SW 1271 (cell line): ENCODE results near the gene DUSP8.

Experiments
- DNase-seq, 2 experiments: peaks; one replicate each; lab custom pipeline; 2025; lab: John Stamatoyannopoulos, UW

The DUSP8 gene

DNA sequence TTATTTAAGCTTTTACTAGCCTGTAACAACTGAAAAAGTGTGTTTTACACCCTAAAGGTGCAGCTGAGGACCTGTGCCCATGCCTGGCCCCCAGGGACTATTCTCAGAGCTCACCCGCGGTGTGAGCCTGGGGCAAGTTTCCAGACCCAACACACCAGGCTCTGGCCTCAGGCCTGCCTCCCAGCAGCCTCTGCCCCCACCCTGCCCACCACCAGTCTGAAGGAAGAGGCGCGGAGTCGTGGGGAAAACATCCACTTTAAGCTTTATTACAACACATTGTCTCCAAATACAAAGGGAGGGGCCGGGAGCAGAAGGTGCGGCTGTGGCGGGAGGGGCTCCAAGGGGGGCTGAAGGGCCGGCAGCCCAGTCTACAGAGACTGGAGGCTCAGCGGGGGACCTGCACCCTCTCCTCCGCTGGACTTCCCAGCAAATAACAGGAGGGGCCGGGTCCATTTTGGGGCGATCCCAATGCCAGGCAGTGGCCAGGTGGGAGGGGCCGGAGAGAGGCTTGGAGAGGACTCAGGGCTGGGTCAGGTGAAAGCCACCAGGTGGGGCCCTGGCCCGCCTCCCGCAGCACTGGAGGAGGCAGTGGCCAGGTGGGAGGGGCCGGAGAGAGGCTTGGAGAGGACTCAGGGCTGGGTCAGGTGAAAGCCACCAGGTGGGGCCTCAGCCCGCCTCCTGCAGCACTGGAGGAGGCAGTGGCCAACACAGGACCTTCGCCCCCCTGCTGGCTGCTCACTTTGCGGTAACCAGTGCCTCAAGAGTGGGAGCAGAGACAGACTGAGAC is 18.1 kb downstream of the DUSP8 start:
- no peak for DNase-seq

DNA sequence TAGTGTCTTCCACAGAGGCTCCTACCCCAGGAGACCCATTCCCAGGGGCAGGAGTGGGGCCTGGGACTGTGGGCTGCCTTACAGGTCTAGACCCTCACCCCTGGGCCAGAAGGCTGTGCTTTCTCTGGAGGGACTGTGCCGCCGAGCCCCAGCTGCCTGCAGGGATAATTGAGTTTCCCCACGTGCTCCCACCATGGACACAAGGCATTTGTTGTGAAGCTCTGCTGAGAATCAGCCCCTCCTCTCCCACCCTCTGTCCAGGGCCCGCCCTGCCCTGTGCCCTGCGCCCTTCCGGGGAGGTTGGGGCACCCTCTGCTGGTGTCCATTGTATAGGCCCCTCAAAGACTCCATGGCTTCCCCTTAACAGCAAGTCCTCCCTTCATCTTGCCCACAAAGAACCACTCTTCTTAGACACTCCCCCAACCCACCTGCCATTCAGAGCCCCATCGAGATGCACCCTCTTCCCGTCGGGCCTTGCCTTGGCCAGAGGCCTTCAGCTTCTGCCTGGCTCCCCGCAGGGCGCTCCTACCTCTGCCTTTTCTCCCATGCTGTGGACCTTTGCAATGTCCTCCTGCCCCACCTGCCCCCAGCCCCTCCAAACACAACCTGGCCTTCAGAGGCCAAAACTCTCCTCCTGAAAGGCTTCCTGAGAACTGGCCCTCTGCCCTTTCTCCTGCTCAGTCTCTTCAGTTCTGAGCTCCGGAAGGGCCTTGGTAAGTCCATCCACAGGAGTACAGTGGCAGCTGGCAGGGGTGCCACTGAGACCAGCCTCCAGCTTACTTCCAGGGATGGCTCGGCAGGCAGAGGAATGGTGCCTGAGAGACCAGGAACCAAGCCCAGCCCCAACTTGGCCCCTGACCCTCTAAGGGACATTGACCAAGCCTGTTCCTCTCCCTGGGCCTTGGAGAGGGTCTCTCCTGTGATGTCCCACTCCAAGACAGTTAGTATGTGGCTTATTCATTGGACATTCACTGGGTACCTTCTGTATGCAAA is 22.4 kb downstream of the DUSP8 start:
- no peak for DNase-seq

GRCh38 chr11:1548221-1549070 is 23.6 kb downstream of the DUSP8 start:
- DNase-seq = peak; percentile 35 to 39

DNA sequence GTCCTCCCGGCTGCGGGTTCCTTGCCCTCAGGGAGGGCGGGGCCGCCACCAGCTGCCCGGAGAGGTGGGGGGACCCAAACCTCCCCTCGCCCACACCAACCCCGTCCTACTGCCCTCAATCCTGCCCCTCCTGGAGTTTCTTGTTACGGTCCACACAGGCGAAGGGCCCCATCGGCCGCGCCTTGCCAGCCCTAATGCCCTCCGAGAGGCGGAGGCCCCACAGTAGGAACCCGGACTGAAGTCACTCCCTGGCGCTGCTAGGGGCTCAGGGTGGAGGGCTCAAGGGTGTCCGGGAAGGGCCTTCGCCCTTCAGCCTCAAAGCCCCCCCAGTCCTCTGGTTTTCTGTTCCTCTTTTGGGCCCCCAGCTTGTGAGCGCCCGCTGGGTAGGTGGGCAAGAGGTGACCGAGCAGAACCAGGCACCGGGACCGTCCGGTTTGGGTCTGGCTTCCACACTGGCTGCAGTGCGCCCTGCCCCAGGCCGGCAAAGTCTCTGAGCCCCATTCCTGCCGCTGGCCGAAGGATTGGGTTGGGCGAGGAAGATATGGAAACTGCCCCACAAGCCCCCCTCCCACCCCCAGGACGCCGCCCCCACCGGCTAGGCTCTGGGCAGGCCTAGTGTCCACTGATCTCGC is 24.5 kb downstream of the DUSP8 start:
- no peak for DNase-seq

DNA sequence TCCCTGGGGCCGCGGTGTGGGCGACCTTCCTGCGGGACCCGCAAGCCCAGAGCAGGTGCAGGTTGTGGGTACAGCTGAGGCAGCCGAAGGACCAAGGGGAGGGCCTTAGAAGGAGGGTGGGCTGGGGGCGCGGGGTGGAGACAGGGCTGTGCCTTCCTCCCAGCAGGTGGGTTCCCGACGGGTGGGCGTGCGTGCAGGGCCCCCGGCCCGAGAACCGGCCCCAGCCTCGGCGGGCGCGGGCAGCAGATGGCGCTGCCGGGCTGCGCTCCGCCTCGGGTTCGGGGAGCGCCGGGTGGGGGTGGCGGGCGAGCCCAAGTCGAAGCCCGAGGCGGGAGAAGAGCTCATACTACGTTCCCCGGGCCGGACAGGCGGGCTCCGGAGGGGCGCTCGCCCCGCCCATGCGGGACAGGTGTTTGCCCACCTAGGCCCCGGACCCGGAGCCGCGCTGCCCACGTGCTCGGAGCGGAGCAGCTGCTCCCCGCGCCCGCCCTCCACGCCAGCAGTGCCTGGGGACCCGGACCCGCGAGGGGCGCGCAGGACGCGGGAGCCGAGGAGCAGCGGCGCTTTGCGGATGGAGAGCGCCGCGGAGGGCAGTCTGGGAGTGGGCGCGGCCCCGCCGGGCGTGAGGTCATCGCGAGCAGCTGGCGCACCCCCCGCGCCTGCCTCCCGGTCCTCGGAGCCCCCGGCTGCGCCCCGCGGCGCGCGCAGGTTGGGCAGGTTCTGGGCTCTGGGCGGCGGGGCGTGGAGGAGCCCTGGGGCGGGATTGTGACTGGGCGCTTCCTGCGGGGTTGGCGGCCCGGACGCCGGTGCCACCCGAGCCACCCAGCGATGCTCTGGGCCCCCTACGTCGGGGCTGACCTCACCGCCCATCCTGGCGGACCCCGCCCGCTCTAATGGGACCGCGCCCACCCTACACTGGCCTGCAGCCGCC is 25.3 kb downstream of the DUSP8 start:
- DNase-seq = peak in 1 of 2 experiments; percentile 22

GRCh38 chr11:1546077-1546535 is 26.0 kb downstream of the DUSP8 start:
- no peak for DNase-seq

- no peak for DNase-seq
Measured at GRCh38 chr11:1545432-1545831, 26.6 kb downstream of the DUSP8 start.

GRCh38 chr11:1544536-1544935 is 27.5 kb downstream of the DUSP8 start:
- DNase-seq = no peak

GRCh38 chr11:1543606-1544263 is 28.3 kb downstream of the DUSP8 start:
- no peak for DNase-seq

GRCh38 chr11:1542267-1542666 is 29.8 kb downstream of the DUSP8 start:
- DNase-seq = no peak

DNA sequence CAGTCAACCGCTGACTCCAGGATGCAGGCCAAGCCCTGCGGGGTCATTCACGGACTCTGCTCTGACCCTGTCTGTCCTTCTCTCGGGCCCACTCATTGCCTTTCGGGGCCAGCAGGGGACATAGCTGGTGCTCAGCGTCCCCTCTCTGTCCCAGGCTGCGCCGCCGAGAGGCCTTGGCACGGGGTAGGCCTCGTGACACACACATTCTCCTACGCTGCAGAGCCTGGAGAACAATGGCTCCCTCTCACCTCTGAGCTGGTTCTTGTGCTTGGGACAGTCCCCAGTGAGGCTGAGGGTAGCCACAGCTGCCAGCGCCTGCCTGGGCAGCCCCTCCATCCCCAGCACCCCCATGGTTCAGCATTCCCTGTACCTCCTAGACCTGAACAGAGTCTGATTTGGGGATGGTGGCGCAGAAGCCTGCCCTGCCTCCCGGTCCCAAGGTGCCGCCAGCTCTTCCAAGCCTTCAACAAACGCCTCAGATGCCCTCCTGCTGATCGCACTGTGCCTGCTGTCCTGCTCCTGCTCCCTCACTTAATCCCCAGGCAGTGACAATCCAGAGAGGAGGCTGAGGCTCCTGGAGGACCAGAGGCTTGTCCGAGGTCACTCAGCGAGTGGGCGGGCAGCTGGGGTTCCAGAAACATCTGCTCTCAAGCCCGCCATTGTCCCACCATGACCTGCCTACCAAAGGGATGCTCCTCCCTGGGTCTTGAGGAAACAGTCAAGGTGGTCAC is 30.4 kb downstream of the DUSP8 start:
- no peak for DNase-seq

GRCh38 chr11:1540074-1540473 is 32.0 kb downstream of the DUSP8 start:
- DNase-seq = no peak

GRCh38 chr11:1538153-1538552 is 33.9 kb downstream of the DUSP8 start:
- DNase-seq = no peak

DNA sequence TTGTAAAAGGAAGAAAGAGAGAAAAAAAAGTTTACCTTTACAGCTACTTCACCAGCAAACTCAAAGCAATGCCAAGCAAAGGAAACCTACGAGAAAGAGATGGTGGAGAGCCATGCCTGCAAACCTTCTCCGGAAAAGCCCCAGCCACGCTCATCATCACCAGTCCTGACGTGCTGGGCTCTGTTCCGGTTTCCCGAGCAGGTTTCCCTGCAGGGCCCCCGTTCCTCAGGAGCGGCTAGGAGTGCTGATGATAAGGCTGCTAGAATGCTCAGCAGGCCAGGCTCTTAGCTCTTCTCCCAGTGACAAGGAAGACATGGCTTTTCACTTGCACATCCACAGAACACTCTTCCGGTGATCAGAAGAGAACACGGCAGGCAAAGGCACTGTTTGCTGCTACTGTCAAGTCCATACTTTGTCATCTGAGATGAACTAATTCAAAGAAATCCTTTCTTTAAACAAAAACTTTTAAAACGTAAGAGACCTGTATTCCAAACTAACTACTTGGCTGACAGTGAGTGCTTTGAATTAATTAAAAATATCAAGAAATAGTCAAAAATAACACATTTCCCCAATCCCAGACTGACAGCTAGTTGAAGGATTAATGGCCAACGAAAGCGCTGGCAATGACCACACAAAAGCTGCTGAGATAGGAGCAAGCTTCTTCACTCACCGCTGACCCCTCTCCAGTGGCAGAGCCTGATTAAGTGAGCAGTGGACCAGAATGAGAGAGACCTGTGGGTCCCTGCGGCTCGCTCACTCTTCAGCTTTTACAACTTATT is 35.8 kb downstream of the DUSP8 start:
- no peak for DNase-seq

DNA sequence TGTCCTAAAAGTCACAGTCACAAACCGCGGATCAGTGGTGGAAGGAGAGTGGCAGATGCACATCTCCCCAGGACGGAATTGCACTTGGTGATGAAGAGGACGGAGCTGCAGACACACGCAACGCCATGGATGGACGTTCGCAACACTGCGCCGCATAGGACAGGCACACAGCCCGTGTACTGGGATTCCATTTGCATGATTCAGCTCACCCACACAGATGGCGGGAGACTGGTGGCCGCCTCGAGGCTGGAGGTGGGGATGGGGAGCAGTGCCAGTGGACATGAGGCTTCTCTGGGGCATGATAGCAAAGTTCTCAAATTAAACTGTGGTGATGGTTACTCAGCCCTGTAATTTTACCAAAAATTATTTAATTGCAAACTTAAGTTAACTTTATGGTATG is 37.4 kb downstream of the DUSP8 start:
- DNase-seq = no peak

DNA sequence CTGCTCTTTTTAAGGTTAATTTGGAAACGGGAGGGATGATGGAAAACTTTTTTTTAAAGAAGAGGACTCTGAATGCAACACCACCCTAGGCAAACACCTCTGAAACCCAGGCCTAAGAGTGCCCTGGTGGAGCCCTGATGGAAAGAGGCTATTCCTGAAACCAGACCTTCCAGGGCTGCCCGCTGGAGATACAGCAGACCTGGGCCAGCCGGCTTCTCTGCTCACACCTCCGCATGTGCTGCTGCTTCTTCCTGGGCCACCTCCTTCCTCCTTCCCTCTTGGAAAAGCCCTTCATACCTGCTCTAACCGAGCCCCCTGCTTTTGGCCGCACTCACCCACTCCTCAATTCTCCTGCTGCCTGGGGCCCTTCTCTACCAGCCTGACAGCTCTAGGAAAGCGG is 37.9 kb downstream of the DUSP8 start:
- DNase-seq = no peak

- DNase-seq = no peak
Measured at GRCh38 chr11:1533342-1533725, 38.7 kb downstream of the DUSP8 start.

DNA sequence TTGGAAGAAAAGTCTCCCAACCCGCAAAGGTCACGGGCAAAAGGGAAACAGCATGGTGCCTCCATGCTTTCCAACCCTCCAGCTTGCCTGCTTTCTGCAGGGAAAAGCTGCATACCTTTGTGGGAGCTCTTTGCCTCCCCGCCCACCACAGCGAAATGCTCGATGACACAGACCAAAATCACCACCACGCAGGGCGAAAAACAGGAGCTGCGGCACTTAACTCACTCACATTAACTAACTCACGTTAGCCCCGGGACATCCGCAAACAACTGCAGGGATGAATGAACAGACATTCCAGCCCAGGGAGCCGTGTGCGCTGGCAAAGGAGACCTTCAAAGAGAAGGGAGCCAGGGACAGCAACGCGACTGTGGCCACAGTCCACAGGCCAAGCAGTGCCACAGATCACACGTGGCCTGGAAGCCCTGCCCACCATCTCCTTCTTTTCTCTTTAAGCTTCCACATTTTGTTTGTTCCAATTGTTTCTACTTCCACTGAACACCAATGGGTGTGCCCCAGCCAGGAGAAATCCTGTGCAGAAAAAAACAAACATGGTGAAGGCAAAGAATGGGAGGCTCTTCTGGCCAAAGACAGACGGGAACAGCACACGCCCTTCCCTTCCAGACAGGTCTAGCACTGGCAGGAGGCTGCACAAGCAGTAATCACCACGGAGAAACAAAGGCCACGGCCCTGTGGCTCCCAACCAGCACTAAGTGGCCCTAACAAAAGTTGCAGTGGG is 39.3 kb downstream of the DUSP8 start:
- DNase-seq = no peak
